Spleen (tissue), 7 donors: Measurements from ENCODE around the gene SYT17.

Source experiments
- POLR2AphosphoS5 ChIP-seq, 3 donors: sonication (generic); formaldehyde crosslinking; IDR thresholded peaks; one replicate each; pipeline ENCODE4 v1.5.1; 2017; ENCODE audit warnings: antibody characterized with exemption in 3 of 3
- TF ChIP-seq, protein P1 (sequence below), 11 experiments: fragments of 200-600 bp in 7 of 11; fragments of 450-650 bp in 4 of 11; sonication (generic) in 4 of 11; IDR thresholded peaks in 8 of 11; conservative IDR thresholded peaks in 3 of 11; 1 replicate in 7 of 11; 2 replicates in 4 of 11; pipeline versions ENCODE4 v1.4.0 to v1.8.0; 2016 to 2021; ENCODE audit warnings: antibody characterized with exemption in 11 of 11, inconsistent platforms in 4 of 11, mild to moderate bottlenecking in 1 of 11
- donor health status: DM: no; HTN: no; CAD: no; lungs with moderate emphysema.
- donor health status: DM: no; HTN: no; CAD: no.
- donor health status: DM: no; HTN: no; CAD: no.

DNA sequence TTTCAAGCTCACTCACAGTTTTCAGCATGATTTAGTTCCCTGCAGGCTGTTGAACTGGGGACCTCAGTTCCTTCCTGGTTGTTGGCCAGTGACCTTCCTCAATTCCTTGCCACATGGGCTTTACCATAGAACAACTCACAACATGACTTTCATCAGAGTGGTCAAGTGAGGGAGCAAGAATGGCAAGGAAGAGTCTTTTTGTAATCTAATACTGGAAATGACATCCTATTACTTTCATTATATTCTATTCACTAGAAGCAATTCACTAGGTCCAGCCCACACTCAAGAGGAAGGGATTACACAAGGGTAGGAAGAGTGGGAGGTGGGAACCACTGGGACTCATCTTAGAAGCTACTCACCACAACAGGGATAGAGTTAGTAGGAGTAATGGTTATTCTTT is 57.6 kb downstream of the SYT17 start:
- TF ChIP-seq, protein P1, sequence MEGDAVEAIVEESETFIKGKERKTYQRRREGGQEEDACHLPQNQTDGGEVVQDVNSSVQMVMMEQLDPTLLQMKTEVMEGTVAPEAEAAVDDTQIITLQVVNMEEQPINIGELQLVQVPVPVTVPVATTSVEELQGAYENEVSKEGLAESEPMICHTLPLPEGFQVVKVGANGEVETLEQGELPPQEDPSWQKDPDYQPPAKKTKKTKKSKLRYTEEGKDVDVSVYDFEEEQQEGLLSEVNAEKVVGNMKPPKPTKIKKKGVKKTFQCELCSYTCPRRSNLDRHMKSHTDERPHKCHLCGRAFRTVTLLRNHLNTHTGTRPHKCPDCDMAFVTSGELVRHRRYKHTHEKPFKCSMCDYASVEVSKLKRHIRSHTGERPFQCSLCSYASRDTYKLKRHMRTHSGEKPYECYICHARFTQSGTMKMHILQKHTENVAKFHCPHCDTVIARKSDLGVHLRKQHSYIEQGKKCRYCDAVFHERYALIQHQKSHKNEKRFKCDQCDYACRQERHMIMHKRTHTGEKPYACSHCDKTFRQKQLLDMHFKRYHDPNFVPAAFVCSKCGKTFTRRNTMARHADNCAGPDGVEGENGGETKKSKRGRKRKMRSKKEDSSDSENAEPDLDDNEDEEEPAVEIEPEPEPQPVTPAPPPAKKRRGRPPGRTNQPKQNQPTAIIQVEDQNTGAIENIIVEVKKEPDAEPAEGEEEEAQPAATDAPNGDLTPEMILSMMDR (IDR thresholded peaks at IDR 0.05 in 8 of 11, conservative IDR thresholded peaks at IDR 0.05 in 3 of 11): no peak
- TF ChIP-seq POLR2AphosphoS5 (IDR thresholded peaks at IDR 0.05): no peak
